ENCODE measurements around the gene INSR.
"Not testable (repeated sequence)": the region's sequence is repeated elsewhere in the genome, so short reads cannot be mapped to it uniquely, and the experiment has no call there.

The INSR gene

DNA sequence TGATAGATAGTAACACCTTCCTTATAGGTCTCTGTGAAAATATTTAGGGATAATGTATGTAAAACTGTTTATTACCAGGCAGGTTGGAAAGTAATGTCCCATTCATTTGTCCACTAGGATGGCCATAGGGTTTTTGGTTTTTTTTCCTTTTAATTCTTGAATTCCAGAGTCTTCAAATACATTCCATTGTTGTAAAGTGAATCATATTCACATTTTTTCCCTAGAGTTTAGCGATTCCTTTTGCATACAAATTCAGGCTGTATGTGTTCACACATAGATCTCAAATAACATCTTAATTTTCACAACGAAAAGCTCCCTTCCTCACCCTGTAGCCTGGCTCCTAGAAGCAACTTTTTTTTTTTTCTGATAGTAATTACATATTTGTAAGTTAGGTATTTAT, 226.5 kb downstream of the INSR start:
- Histone ChIP-seq H2AFZ (ENCODE audit: insufficient read depth, low read length, poor library complexity) (no peak overlapping the region), H3K27me3 (ENCODE audit: insufficient read depth, low read length) (no peaks in the 10 kb centered on the region), H2AK5ac (ENCODE audit: low read length) (no peak overlapping the region), H3K23ac (ENCODE audit: low read length) (no peak overlapping the region), H3K79me1 (ENCODE audit: low read length) (peaks cover 6% of the 10 kb centered on the region), H2BK12ac (ENCODE audit: low read length) (no peak overlapping the region), H3K9me3 (ENCODE audit: insufficient read depth, low read depth, low read length) (peaks cover 4% of the 10 kb centered on the region), H3K14ac (ENCODE audit: low read length) (no peak overlapping the region), H2BK5ac (ENCODE audit: low read depth, low read length, poor library complexity) (no peak overlapping the region), H2BK120ac (ENCODE audit: insufficient read depth, low read length, poor library complexity) (no peak overlapping the region), H3K27ac (ENCODE audit: low read depth, low read length) (no peak overlapping the region), H3K4me3 (ENCODE audit: low read depth, low read length) (no peak overlapping the region), H3K18ac (ENCODE audit: low read length) (no peak overlapping the region), H3K4me2 (ENCODE audit: low read length) (no peak overlapping the region), H4K91ac (ENCODE audit: low read depth, low read length) (no peak overlapping the region), H3K36me3 (ENCODE audit: control insufficient read depth in 1 of 2, insufficient read depth in 2 of 2, low read length in 2 of 2) (peaks cover 4 to 8% of the 10 kb centered on the region in 2 experiments), H3K79me2 (ENCODE audit: control insufficient read depth, insufficient read depth, low read length, poor library complexity) (peaks cover 4% of the 10 kb centered on the region), H4K8ac (ENCODE audit: low read depth, low read length) (no peak overlapping the region), H3K4me1 (ENCODE audit: control insufficient read depth in 1 of 2, insufficient read depth in 2 of 2, low read length in 2 of 2) (peaks cover 0 to 3% of the 10 kb centered on the region in 2 experiments), H3K4ac (ENCODE audit: low read depth, low read length) (no peak overlapping the region), H4K12ac (ENCODE audit: low read depth, low read length) (no peak overlapping the region), H3K9ac (ENCODE audit: low read length) (no peak overlapping the region)
- no CpG with 5 or more reads among the region's 2 CpGs for WGBS (ENCODE audit: extremely low coverage, insufficient coverage, insufficient read length)
- peak in 1 of 2 donors; percentile 60 for DNase-seq

DNA sequence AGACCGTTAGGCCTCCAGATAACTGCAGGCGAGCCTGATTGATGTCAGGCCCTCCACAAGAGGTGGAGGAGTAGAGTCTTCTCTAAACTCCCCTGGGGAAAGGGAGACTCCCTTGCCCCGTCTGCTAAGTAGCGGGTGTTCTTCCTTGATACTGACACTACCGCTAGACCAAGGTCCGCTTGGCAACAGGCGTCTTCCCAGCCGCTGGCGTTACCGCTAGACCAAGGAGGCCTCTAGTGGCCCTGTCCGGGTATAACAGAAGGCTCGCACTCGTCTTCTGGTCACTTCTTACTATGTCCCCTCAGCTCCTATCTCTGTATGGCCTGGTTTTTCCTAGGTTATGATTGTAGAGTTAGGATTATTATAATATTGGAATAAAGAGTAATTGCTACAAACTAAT, 227.1 kb downstream of the INSR start:
- not testable (repeated sequence) for H3K4ac ChIP-seq (ENCODE audit: low read depth, low read length); H2BK12ac ChIP-seq (ENCODE audit: low read length); H3K18ac ChIP-seq (ENCODE audit: low read length); H4K12ac ChIP-seq (ENCODE audit: low read depth, low read length); H3K4me1 ChIP-seq (ENCODE audit: control insufficient read depth in 1 of 2, insufficient read depth in 2 of 2, low read length in 2 of 2); H3K79me2 ChIP-seq (ENCODE audit: control insufficient read depth, insufficient read depth, low read length, poor library complexity); H3K36me3 ChIP-seq (ENCODE audit: control insufficient read depth in 1 of 2, insufficient read depth in 2 of 2, low read length in 2 of 2); H3K9ac ChIP-seq (ENCODE audit: low read length); H4K8ac ChIP-seq (ENCODE audit: low read depth, low read length); H3K9me3 ChIP-seq (ENCODE audit: insufficient read depth, low read depth, low read length); H2AK5ac ChIP-seq (ENCODE audit: low read length); H3K4me2 ChIP-seq (ENCODE audit: low read length); H3K27me3 ChIP-seq (ENCODE audit: insufficient read depth, low read length); H3K23ac ChIP-seq (ENCODE audit: low read length); H4K91ac ChIP-seq (ENCODE audit: low read depth, low read length); H2AFZ ChIP-seq (ENCODE audit: insufficient read depth, low read length, poor library complexity); H3K79me1 ChIP-seq (ENCODE audit: low read length); H2BK120ac ChIP-seq (ENCODE audit: insufficient read depth, low read length, poor library complexity); H3K14ac ChIP-seq (ENCODE audit: low read length); H2BK5ac ChIP-seq (ENCODE audit: low read depth, low read length, poor library complexity); H3K27ac ChIP-seq (ENCODE audit: low read depth, low read length); H3K4me3 ChIP-seq (ENCODE audit: low read depth, low read length)
- DNase-seq = peak; percentile 16 to 56
- no CpG with 5 or more reads among the region's 13 CpGs for WGBS (ENCODE audit: extremely low coverage, insufficient coverage, insufficient read length)

DNA sequence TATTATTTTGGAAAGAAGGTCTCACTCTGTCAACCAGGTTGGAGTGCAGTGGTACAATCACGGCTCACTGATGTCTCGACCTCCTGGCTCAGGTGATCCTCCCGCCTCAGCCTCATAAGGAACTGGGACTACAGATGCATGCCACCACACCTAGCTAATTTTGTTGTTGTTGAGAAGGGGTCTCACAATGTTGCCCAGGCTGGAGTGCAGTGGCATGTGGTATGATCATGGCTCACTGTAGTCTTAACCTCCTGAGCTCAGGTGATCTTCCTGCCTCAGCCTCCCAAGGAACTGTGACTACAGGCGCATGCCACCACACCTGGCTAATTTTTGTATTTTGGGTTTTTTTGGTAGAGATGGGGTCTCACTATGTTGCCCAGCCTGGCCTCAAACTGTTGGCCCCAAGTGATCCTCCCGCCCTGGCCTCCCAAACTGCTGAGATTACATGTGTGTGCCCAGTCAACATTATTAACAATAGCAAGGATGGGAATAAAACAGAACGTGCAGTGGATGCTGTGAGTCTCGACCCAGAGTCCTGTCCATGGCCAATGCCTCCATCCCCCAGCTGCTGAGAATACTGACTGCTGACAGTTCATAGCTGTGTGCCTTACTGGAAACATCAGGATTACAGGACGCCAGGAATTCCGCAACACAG, 230.3 kb downstream of the INSR start:
- H2AFZ ChIP-seq (ENCODE audit: insufficient read depth, low read length, poor library complexity) = no peak overlapping the region

DNA sequence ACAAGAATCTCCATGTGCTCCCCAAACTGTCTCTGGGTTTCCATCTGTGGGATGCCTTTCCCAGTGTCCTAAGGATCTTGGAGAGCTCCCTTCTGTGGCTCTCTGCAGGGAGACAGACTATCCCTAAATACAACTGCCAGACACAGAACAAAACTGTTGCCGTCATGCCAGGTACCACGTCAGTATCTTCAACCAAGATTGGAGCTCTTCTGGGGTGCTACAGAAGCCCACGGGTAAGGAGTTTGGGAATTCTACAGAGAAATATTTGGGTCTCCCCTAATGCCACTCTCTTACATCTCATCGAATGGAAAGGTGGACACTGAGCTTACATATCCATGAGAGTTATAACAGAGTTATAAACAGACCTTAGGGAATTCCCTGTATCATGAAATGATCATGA, 230.9 kb downstream of the INSR start:
- WGBS (ENCODE audit: extremely low coverage, insufficient coverage, insufficient read length) = no CpG with 5 or more reads among the region's 4 CpGs
- no peak overlapping the region for H3K27ac ChIP-seq (ENCODE audit: low read depth, low read length)

More for the DNA sequence above, 230.3 kb downstream of the INSR start:
- no peak overlapping the region for H2BK5ac ChIP-seq (ENCODE audit: low read depth, low read length, poor library complexity)
- H3K79me2 ChIP-seq (ENCODE audit: control insufficient read depth, insufficient read depth, low read length, poor library complexity) = no peaks in the 10 kb centered on the region
- H4K8ac ChIP-seq (ENCODE audit: low read depth, low read length) = no peak overlapping the region
- H4K91ac ChIP-seq (ENCODE audit: low read depth, low read length) = no peak overlapping the region
- no peaks in the 10 kb centered on the region for H3K4me1 ChIP-seq (ENCODE audit: control insufficient read depth in 1 of 2, insufficient read depth in 2 of 2, low read length in 2 of 2)
- H3K4me2 ChIP-seq (ENCODE audit: low read length) = no peak overlapping the region
- H3K14ac ChIP-seq (ENCODE audit: low read length) = no peak overlapping the region
- H3K9me3 ChIP-seq (ENCODE audit: insufficient read depth, low read depth, low read length) = peaks cover 4% of the 10 kb centered on the region
- no peak overlapping the region for H3K23ac ChIP-seq (ENCODE audit: low read length)
- no peak for DNase-seq
- H3K4ac ChIP-seq (ENCODE audit: low read depth, low read length) = no peak overlapping the region
- H2AK5ac ChIP-seq (ENCODE audit: low read length) = no peak overlapping the region
- no peaks in the 10 kb centered on the region for H3K27me3 ChIP-seq (ENCODE audit: insufficient read depth, low read length)
- H3K36me3 ChIP-seq (ENCODE audit: control insufficient read depth in 1 of 2, insufficient read depth in 2 of 2, low read length in 2 of 2) = no peaks in the 10 kb centered on the region
- no CpG with 5 or more reads among the region's 9 CpGs for WGBS (ENCODE audit: extremely low coverage, insufficient coverage, insufficient read length)
- H4K12ac ChIP-seq (ENCODE audit: low read depth, low read length) = no peak overlapping the region
- no peaks in the 10 kb centered on the region for H3K79me1 ChIP-seq (ENCODE audit: low read length)
- H3K4me3 ChIP-seq (ENCODE audit: low read depth, low read length) = no peak overlapping the region
- no peak overlapping the region for H3K27ac ChIP-seq (ENCODE audit: low read depth, low read length)
- H2BK120ac ChIP-seq (ENCODE audit: insufficient read depth, low read length, poor library complexity) = no peak overlapping the region
- H3K18ac ChIP-seq (ENCODE audit: low read length) = no peak overlapping the region
- no peak overlapping the region for H3K9ac ChIP-seq (ENCODE audit: low read length)
- H2BK12ac ChIP-seq (ENCODE audit: low read length) = no peak overlapping the region

More for the DNA sequence above, 230.9 kb downstream of the INSR start:
- DNase-seq = no peak
- H3K9ac ChIP-seq (ENCODE audit: low read length) = no peak overlapping the region
- no peaks in the 10 kb centered on the region for H3K79me1 ChIP-seq (ENCODE audit: low read length)
- no peaks in the 10 kb centered on the region for H3K4me1 ChIP-seq (ENCODE audit: control insufficient read depth in 1 of 2, insufficient read depth in 2 of 2, low read length in 2 of 2)
- H3K4me3 ChIP-seq (ENCODE audit: low read depth, low read length) = no peak overlapping the region
- H4K8ac ChIP-seq (ENCODE audit: low read depth, low read length) = no peak overlapping the region
- H4K91ac ChIP-seq (ENCODE audit: low read depth, low read length) = no peak overlapping the region
- H3K79me2 ChIP-seq (ENCODE audit: control insufficient read depth, insufficient read depth, low read length, poor library complexity) = no peaks in the 10 kb centered on the region
- no peak overlapping the region for H3K23ac ChIP-seq (ENCODE audit: low read length)
- H3K36me3 ChIP-seq (ENCODE audit: control insufficient read depth in 1 of 2, insufficient read depth in 2 of 2, low read length in 2 of 2) = no peaks in the 10 kb centered on the region
- H2AFZ ChIP-seq (ENCODE audit: insufficient read depth, low read length, poor library complexity) = no peak overlapping the region
- no peak overlapping the region for H2AK5ac ChIP-seq (ENCODE audit: low read length)
- H2BK12ac ChIP-seq (ENCODE audit: low read length) = no peak overlapping the region
- H2BK5ac ChIP-seq (ENCODE audit: low read depth, low read length, poor library complexity) = no peak overlapping the region
- H3K18ac ChIP-seq (ENCODE audit: low read length) = no peak overlapping the region
- no peaks in the 10 kb centered on the region for H3K27me3 ChIP-seq (ENCODE audit: insufficient read depth, low read length)
- H3K4ac ChIP-seq (ENCODE audit: low read depth, low read length) = no peak overlapping the region
- H3K4me2 ChIP-seq (ENCODE audit: low read length) = no peak overlapping the region
- H3K14ac ChIP-seq (ENCODE audit: low read length) = no peak overlapping the region
- no peak overlapping the region for H2BK120ac ChIP-seq (ENCODE audit: insufficient read depth, low read length, poor library complexity)
- H3K9me3 ChIP-seq (ENCODE audit: insufficient read depth, low read depth, low read length) = peaks cover 4% of the 10 kb centered on the region
- no peak overlapping the region for H4K12ac ChIP-seq (ENCODE audit: low read depth, low read length)

Measured in trophoblast cell (in vitro differentiated cells and primary cell).